HG02938 (cell line): Measurements from ENCODE around the gene PLIN3.
"Not testable (repeated sequence)": the region's sequence is repeated elsewhere in the genome, so short reads cannot be mapped to it uniquely, and the experiment has no call there.

Experiments
- ATAC-seq: cut with Tn5 transposase; IDR thresholded peaks from one replicate; pipeline ENCODE4 v1.9.1; 2021; ENCODE audit warnings: mild to moderate bottlenecking, moderate library complexity; ENCODE audit not compliant: unreplicated experiment

PLIN3 gene

GRCh38 chr19:4867534-4868285, at the start of gene PLIN3:
Gene PLIN3, minus strand, starts transcription at chr19:4867667. Its CDS starts 6,273 bp downstream, at chr19:4861394.
- ATAC-seq = peak; percentile 59

DNA sequence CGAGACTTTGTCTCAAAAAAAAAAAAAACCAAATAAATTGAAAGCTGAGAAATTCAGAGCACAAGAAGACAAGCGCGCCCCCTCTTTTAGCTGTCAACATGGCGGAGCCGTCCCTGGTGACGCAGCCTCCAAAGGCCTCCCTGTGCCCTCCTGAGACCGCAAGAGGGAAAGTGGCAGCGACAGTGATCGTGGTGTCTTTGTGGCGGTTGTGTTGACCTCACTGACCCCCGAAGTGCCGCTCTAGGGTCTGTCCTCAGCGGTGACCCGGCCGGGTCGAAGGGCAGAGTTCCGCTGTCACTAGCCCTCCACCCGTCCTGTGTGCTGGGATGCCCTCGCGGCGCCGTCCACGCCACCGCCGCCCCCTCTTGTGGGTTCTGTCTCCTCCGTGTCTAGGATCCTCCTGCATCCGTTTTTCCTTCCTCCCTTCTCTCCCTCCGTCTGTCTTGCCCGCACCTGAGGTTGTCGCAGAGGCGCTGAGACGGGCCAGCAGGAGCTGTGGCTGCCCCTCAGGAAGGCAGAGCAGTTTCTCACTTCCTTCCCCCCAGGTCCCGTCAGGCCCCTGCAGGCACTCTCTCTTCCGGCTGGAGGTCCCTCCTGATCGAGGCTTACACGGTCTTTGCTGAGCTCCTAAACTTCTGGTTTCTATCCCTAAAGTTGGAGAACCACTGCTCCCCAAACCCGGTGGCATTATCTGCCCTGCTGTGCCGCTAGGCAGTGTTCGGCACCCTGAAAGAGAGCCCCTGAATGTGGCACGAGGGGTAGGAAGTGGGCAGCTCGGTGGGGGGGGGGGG, 49.0 kb upstream of the PLIN3 start:
- no peak for ATAC-seq

DNA sequence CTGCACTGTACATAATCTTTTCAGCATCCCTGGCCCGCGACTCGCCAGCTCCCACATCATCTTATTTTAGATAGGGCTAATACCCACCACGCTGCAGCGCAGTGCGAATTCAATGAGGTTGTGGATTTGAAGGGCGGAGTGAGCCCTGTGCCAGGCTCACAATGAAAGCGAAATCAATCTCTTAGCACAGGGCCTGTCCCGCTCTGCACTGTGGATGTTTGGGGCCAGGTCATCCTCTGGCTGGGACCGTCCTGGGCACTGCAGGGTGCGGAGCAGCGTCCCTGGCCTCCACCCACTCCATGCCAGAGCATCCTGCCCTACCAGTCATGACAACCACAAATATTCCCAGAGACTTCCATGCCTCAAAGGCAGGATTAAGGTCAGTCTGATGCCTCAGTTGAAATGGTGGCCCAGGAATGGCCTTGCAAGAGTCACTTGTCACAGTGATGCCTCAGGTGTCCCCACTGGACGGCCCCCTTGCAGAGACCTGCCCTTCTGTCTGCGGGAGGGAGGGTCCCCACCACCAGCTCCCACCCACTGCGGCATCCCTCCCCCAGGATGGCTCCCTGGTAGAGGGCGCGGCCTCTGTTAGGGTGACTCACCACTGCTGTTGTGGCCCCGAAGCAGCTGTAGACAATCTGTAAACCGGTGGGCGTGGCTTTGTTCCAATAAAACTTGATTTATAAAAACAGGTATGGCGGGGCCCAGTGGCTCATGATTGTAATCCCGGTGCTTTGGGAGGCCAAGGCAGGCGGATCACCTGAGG, 47.5 kb upstream of the PLIN3 start:
- ATAC-seq = no peak

- no peak for ATAC-seq
Measured at GRCh38 chr19:4913996-4914735, 46.7 kb upstream of the PLIN3 start.

GRCh38 chr19:4911786-4912672, 44.6 kb upstream of the PLIN3 start:
- no peak for ATAC-seq

- no peak for ATAC-seq
Measured at GRCh38 chr19:4911314-4911713, 43.8 kb upstream of the PLIN3 start.

GRCh38 chr19:4910594-4911281, 43.3 kb upstream of the PLIN3 start:
- ATAC-seq = no peak

DNA sequence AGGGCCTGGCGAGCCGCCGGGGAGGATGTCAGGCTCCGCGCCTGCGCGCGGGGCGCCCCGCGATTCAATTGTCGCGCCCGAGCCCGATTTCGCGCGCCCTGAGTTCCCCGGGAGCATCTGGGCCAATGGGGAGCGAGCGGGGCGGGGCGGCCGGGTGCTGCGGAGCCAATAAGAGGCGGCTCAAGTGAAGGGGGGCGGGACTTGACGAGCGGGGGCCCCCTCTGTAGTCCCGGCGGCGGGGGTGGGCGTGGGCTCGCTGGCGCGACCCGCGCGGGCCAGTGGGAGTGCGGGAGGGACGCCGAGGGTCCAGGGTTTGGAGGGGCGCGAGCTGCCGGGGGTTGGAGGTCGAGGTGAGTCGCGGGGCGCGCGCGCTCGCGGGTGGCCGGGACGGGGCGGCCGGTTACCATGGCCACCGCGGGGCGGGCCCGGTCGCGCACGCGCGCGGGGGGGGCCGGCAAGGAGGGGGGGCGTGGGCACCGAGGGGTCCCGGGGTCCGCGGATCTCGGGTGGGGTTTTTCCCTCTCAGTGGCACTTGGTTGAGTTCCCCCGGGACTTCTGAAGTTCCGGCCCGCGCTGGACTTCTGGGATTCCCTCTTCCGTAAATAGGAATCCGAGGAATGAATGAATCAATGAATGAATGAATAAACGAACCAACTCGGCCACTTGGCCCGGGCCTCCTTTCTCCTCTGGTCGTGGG, 42.6 kb upstream of the PLIN3 start:
- ATAC-seq = peak; percentile 71

- ATAC-seq = peak; percentile 20
Measured at GRCh38 chr19:4909156-4909896, 41.9 kb upstream of the PLIN3 start, which contains the start of gene UHRF1. Gene UHRF1, plus strand, starts transcription at chr19:4909501. Its CDS starts 1,385 bp downstream, at chr19:4910886.

- ATAC-seq = no peak
Measured at GRCh38 chr19:4908781-4909155, 41.3 kb upstream of the PLIN3 start.

GRCh38 chr19:4908360-4908759, 40.9 kb upstream of the PLIN3 start:
- ATAC-seq = no peak

GRCh38 chr19:4906963-4907362, 39.5 kb upstream of the PLIN3 start:
- ATAC-seq = no peak

GRCh38 chr19:4904481-4904880, 37.0 kb upstream of the PLIN3 start:
- no peak for ATAC-seq

GRCh38 chr19:4902796-4903195, 35.3 kb upstream of the PLIN3 start, which contains the start of gene ARRDC5:
Gene ARRDC5, minus strand, starts transcription at chr19:4902896. Its CDS starts 71 bp downstream, at chr19:4902825.
- no peak for ATAC-seq

GRCh38 chr19:4900879-4901278, 33.4 kb upstream of the PLIN3 start:
- not testable (repeated sequence) for ATAC-seq

- no peak for ATAC-seq
Measured at GRCh38 chr19:4897146-4897545, 29.7 kb upstream of the PLIN3 start.

- no peak for ATAC-seq
Measured at GRCh38 chr19:4896372-4896771, 28.9 kb upstream of the PLIN3 start.

- not testable (repeated sequence) for ATAC-seq
Measured at GRCh38 chr19:4892962-4893361, 25.5 kb upstream of the PLIN3 start.
